Umbilical cord (tissue), 2 donors: ENCODE data around the gene NFATC2. TPM values are rescaled to one million over a fixed set of nuclear protein-coding genes. Genes with fewer than 3 reads are reported as not detected.
A peak's percentile ranks its signal among the peaks of the same experiment; 100 is the strongest.
"Not testable (repeated sequence)": the region's sequence is repeated elsewhere in the genome, so short reads cannot be mapped to it uniquely, and the experiment has no call there.

Experiments used
- DNase-seq: peaks from one replicate; pipeline ENCODE4 v3.0.0-alpha.2; 2015; ENCODE audit warnings: low spot score
- total RNA-seq: library from RNA; depleted of rRNA; stranded (reverse); fragments of >200 nt; gene quantifications from one replicate; pipeline ENCODE4 v1.2.3, GENCODE V29; 2014; ENCODE audit warnings: low replicate concordance; ENCODE audit not compliant: insufficient read depth

The NFATC2 gene
- total RNA-seq, 1 donor from 2014 or later = 14.7 TPM

- DNase-seq = no peak
Measured at GRCh38 chr20:51495921-51496545, 46.5 kb downstream of the NFATC2 start.

- peak; percentile 83 for DNase-seq
Measured at GRCh38 chr20:51495291-51495690, 47.2 kb downstream of the NFATC2 start.

GRCh38 chr20:51494241-51495110 lies 48.0 kb downstream of the NFATC2 start:
- DNase-seq = no peak

GRCh38 chr20:51493346-51493791 lies 49.1 kb downstream of the NFATC2 start:
- DNase-seq = no peak

- peak; percentile 94 for DNase-seq
Measured at GRCh38 chr20:51492167-51493092, 50.1 kb downstream of the NFATC2 start.

GRCh38 chr20:51491393-51491792 lies 51.1 kb downstream of the NFATC2 start:
- DNase-seq = no peak

- no peak for DNase-seq
Measured at GRCh38 chr20:51490635-51491034, 51.9 kb downstream of the NFATC2 start.

- DNase-seq = no peak
Measured at GRCh38 chr20:51489611-51490010, 52.9 kb downstream of the NFATC2 start.

GRCh38 chr20:51488331-51488730 lies 54.2 kb downstream of the NFATC2 start:
- DNase-seq = no peak

- DNase-seq = peak; percentile 84
Measured at GRCh38 chr20:51487565-51488268, 54.8 kb downstream of the NFATC2 start.

GRCh38 chr20:51487076-51487475 lies 55.4 kb downstream of the NFATC2 start:
- DNase-seq = no peak

- DNase-seq = peak; percentile 89
Measured at GRCh38 chr20:51486197-51487005, 56.1 kb downstream of the NFATC2 start.

- no peak for DNase-seq
Measured at GRCh38 chr20:51484831-51485230, 57.7 kb downstream of the NFATC2 start.

- no peak for DNase-seq
Measured at GRCh38 chr20:51484141-51484815, 58.2 kb downstream of the NFATC2 start.

GRCh38 chr20:51482836-51483473 lies 59.6 kb downstream of the NFATC2 start:
- no peak for DNase-seq

- no peak for DNase-seq
Measured at GRCh38 chr20:51481341-51481914, 61.1 kb downstream of the NFATC2 start.

GRCh38 chr20:51480507-51481270 lies 61.8 kb downstream of the NFATC2 start:
- DNase-seq = no peak

- not testable (repeated sequence) for DNase-seq
Measured at GRCh38 chr20:51476106-51476505, 66.4 kb downstream of the NFATC2 start.
